ENCODE measurements around the gene PTPN11. TPM values are rescaled to one million over a fixed set of nuclear protein-coding genes. Genes with fewer than 3 reads are reported as not detected.

PTPN11 gene
- total and polyA plus RNA-seq, 12 donors: 14.4 to 129 (median 72.0) TPM

DNA sequence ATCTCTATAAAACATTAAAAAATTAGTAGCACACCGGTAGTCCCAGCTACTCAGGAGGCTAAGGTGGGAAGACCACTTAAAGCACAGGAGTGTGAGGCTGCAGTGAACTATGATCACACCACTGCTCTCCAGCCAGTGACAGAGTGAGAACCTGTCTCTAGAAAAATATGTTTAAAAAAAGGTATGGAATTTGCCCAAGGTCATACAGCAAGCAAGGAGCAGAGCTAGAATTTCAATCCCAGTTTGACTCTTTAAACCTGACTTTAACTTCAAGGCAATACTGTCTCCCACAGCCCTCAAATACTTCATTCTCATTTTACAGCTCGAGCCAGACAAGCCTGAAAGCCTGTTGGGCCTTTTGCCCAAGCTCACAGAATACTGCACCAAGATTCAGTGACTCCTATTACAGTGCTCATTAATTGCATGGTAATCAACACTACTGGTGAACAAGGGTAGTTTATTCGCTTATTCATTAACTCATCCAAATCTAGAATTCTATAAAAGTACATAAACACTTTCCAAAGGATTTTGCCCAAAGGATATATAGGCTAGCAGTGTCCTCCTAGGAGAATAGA, 44.5 kb upstream of the PTPN11 start:
- no peak overlapping the region for H3K4me3 ChIP-seq
- no peak for TF ChIP-seq POLR2A (IDR thresholded peaks at IDR 0.05)
- TF ChIP-seq, protein P1, sequence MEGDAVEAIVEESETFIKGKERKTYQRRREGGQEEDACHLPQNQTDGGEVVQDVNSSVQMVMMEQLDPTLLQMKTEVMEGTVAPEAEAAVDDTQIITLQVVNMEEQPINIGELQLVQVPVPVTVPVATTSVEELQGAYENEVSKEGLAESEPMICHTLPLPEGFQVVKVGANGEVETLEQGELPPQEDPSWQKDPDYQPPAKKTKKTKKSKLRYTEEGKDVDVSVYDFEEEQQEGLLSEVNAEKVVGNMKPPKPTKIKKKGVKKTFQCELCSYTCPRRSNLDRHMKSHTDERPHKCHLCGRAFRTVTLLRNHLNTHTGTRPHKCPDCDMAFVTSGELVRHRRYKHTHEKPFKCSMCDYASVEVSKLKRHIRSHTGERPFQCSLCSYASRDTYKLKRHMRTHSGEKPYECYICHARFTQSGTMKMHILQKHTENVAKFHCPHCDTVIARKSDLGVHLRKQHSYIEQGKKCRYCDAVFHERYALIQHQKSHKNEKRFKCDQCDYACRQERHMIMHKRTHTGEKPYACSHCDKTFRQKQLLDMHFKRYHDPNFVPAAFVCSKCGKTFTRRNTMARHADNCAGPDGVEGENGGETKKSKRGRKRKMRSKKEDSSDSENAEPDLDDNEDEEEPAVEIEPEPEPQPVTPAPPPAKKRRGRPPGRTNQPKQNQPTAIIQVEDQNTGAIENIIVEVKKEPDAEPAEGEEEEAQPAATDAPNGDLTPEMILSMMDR (IDR thresholded peaks at IDR 0.05): no peak
- DNase-seq: no peak
- H3K36me3 ChIP-seq (replicated peaks in 1 of 2): no peaks in the 10 kb centered on the region
- no peaks in the 10 kb centered on the region for H3K9me3 ChIP-seq (replicated peaks in 1 of 3)
- intact Hi-C loops (cut with DNase I): no loop called here
- no peaks in the 10 kb centered on the region for H3K27me3 ChIP-seq
- peaks cover 4 to 6% of the 10 kb centered on the region in 2 donors for H3K4me1 ChIP-seq (replicated peaks in 1 of 2)
- 80 to 88% (median 83%) methylated on average over 3 of the region's 3 CpGs for WGBS, 4 donors
- no peak overlapping the region for H3K27ac ChIP-seq

DNA sequence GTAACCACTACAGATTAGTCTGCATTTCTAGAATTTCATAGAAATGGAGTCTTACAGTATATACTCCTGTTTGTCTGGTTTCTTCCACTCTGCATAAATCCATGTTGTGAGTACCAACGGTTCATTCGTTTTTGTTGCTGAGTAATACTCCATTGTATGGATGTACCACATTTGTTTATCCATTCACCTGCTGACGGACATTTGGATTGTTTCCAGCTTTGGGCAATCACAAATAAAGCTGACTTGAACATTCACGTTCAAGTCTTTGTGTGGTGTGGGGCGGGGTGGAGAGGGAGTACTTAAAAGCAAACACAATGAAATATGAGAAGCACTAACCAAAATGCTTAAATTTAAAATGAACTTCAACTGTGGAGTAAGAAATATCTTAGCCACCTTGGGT, 43.6 kb upstream of the PTPN11 start:
- Histone ChIP-seq H3K4me3 (no peak overlapping the region), H3K9me3 (replicated peaks in 1 of 3) (no peaks in the 10 kb centered on the region), H3K27me3 (no peaks in the 10 kb centered on the region), H3K4me1 (replicated peaks in 1 of 2) (peaks cover 4 to 6% of the 10 kb centered on the region in 2 donors), H3K36me3 (replicated peaks in 1 of 2) (no peaks in the 10 kb centered on the region), H3K27ac (no peak overlapping the region)
- TF ChIP-seq, protein P1 (IDR thresholded peaks at IDR 0.05): no peak
- no peak for TF ChIP-seq POLR2A (IDR thresholded peaks at IDR 0.05)
- no peak for DNase-seq
- 80 to 89% (median 86%) methylated on average over 5 of the region's 5 CpGs for WGBS, 4 donors
- intact Hi-C loops (cut with DNase I): no loop called here

DNA sequence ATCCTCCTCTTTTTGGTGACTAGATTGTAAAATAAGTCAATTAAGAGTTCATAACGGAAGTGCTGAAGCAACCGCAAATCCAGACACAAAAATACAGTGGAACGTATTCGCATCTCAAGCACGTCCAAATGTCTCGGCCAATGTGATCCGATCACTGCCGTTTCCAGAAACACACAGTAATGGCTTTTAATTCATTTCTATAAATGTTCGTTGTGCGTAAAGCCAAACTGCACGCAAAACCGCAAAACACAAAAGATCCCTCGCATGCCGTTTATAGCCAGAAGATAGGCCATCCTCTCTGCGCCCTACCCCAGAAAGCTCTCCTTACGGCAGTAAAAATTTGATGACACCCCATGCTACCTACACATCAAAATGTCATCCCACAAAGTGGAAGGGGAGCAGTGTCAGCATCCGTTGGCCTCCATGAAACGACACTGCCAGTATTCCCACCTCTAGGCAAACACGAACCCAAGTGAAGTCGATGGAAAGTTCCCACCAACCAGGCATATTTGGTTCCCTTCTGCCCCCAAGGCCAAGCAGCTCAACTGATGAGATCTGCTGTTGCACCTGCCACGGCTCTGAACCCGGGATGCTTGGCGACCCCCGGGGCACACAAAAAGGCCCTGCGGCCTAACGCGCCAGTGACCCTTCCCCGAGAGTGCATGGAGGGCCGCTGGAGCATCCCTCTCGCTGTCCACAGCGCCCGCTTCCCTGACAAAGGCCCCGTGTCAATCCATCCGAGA, 37.9 kb upstream of the PTPN11 start:
- H3K27me3 ChIP-seq: no peaks in the 10 kb centered on the region
- H3K27ac ChIP-seq: peak overlapping the region in 2 of 5 donors; percentile 75 to 90
- peak in 1 of 7 donors; percentile 23 for DNase-seq
- no peaks in the 10 kb centered on the region for H3K36me3 ChIP-seq (replicated peaks in 1 of 2)
- TF ChIP-seq, protein P1 (IDR thresholded peaks at IDR 0.05): no peak
- no peaks in the 10 kb centered on the region for H3K9me3 ChIP-seq (replicated peaks in 1 of 3)
- intact Hi-C loops (cut with DNase I): loop anchor here in 1 of 2 donors (10.0 kb wide), 1 partner anchor 186 kb away; no protein-coding TSS in a partner anchor
- WGBS, 4 donors: 52 to 68% (median 55%) methylated on average over 24 to 34 of the region's 34 CpGs
- H3K4me3 ChIP-seq: peak overlapping the region in 2 of 4 donors; percentile 54 to 97
- H3K4me1 ChIP-seq (replicated peaks in 1 of 2): peaks cover 5 to 16% of the 10 kb centered on the region in 2 donors

DNA sequence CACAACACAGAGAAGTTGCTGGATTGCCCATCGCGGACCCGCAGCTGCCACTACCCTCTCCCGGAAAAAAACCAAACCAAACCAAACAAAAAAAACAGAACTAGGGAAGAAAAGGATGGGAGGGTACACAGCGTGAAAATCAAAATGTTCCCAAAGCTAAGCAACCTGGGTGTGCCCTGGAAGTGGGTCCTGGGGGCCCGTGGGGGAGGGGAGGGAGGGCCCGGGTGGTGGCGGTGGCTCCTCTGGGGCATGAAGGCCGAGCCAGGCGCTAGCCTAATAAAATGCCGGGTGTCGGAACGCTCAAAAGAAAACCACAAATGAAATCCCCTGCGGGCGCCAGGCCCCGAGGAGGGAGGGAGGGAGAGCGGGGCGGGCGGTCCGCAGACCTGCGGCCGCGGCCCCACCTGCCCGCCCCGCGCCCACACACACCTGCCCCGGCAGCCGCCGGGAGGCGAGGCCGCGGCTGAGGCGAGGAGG, 37.3 kb upstream of the PTPN11 start:
- peak in 5 of 7 donors; percentile 24 to 53 (median 31) for DNase-seq
- Histone ChIP-seq H3K9me3 (replicated peaks in 1 of 3) (no peaks in the 10 kb centered on the region), H3K27me3 (no peaks in the 10 kb centered on the region), H3K4me1 (replicated peaks in 1 of 2) (peaks cover 5 to 16% of the 10 kb centered on the region in 2 donors), H3K36me3 (replicated peaks in 1 of 2) (no peaks in the 10 kb centered on the region), H3K4me3 (peak overlapping the region; percentile 54 to 97 (median 80)), H3K27ac (peak overlapping the region; percentile 60 to 90 (median 75))
- TF ChIP-seq, protein P1 (IDR thresholded peaks at IDR 0.05): no peak
- TF ChIP-seq POLR2A (IDR thresholded peaks at IDR 0.05): no peak
- 0 to 3% (median 1%) methylated on average over 13 to 33 of the region's 33 CpGs for WGBS, 4 donors
- intact Hi-C loops (cut with DNase I): loop anchor here in 1 of 2 donors (10.0 kb wide), 1 partner anchor 187 kb away; no protein-coding TSS in a partner anchor

Data from adrenal gland (tissue), 12 donors.